ENCODE measurements around the gene ADK. TPM values are rescaled to one million over a fixed set of nuclear protein-coding genes. Genes with fewer than 3 reads are reported as not detected.

Gene ADK
- total RNA-seq, 2 donors from 2014 or later, result 14.4 to 24.3 TPM

- Histone ChIP-seq H3K27me3 (replicated peaks; ENCODE audit: insufficient read depth) (no peaks in the 10 kb centered on the region), H3K4me3 (no peak overlapping the region), H3K9me3 (no peaks in the 10 kb centered on the region), H3K4me1 (ENCODE audit: control insufficient read depth in 1 of 2, low read depth in 2 of 2) (no peaks in the 10 kb centered on the region), H3K27ac (no peak overlapping the region), H3K36me3 (no peaks in the 10 kb centered on the region)
- no peak for ATAC-seq (ENCODE audit: insufficient number of reproducible peaks, low FRiP score, low read depth)
- TF ChIP-seq CTCF (IDR thresholded peaks at IDR 0.05), result no peak
- no peak for DNase-seq (ENCODE audit: low spot score)
Observed at GRCh38 chr10:74650613-74651012, 499.6 kb downstream of the ADK start.

GRCh38 chr10:74651565-74651964, 500.5 kb downstream of the ADK start:
- no peak for TF ChIP-seq CTCF (IDR thresholded peaks at IDR 0.05)
- no peak overlapping the region for H3K27ac ChIP-seq
- H3K4me3 ChIP-seq, result no peak overlapping the region
- no peak for ATAC-seq (ENCODE audit: insufficient number of reproducible peaks, low FRiP score, low read depth)
- H3K27me3 ChIP-seq (replicated peaks; ENCODE audit: insufficient read depth), result no peaks in the 10 kb centered on the region
- H3K36me3 ChIP-seq, result no peaks in the 10 kb centered on the region
- H3K9me3 ChIP-seq, result no peaks in the 10 kb centered on the region
- no peaks in the 10 kb centered on the region for H3K4me1 ChIP-seq (ENCODE audit: control insufficient read depth in 1 of 2, low read depth in 2 of 2)
- no peak for DNase-seq (ENCODE audit: low spot score)

- no peaks in the 10 kb centered on the region for H3K36me3 ChIP-seq
- H3K27ac ChIP-seq, result no peak overlapping the region
- ATAC-seq (ENCODE audit: insufficient number of reproducible peaks, low FRiP score, low read depth), result no peak
- no peak for TF ChIP-seq CTCF (IDR thresholded peaks at IDR 0.05)
- no peak overlapping the region for H3K4me3 ChIP-seq
- no peaks in the 10 kb centered on the region for H3K9me3 ChIP-seq
- H3K4me1 ChIP-seq (ENCODE audit: control insufficient read depth in 1 of 2, low read depth in 2 of 2), result no peaks in the 10 kb centered on the region
- DNase-seq (ENCODE audit: low spot score), result no peak
- H3K27me3 ChIP-seq (replicated peaks; ENCODE audit: insufficient read depth), result no peaks in the 10 kb centered on the region
Observed at GRCh38 chr10:74652664-74653063, 501.6 kb downstream of the ADK start.

- ATAC-seq (ENCODE audit: insufficient number of reproducible peaks, low FRiP score, low read depth), result no peak
Observed at GRCh38 chr10:74658511-74658910, 507.5 kb downstream of the ADK start.

GRCh38 chr10:74662635-74663034, 511.6 kb downstream of the ADK start:
- ATAC-seq (ENCODE audit: insufficient number of reproducible peaks, low FRiP score, low read depth) (no peak), DNase-seq (ENCODE audit: low spot score) (no peak)
- no peak for TF ChIP-seq CTCF (IDR thresholded peaks at IDR 0.05)

More at GRCh38 chr10:74658511-74658910, 507.5 kb downstream of the ADK start:
- no peaks in the 10 kb centered on the region for H3K27me3 ChIP-seq (replicated peaks; ENCODE audit: insufficient read depth)
- TF ChIP-seq CTCF (IDR thresholded peaks at IDR 0.05), result no peak
- H3K4me3 ChIP-seq, result no peak overlapping the region
- H3K27ac ChIP-seq, result no peak overlapping the region
- no peaks in the 10 kb centered on the region for H3K9me3 ChIP-seq
- H3K36me3 ChIP-seq, result no peaks in the 10 kb centered on the region
- DNase-seq (ENCODE audit: low spot score), result no peak
- no peaks in the 10 kb centered on the region for H3K4me1 ChIP-seq (ENCODE audit: control insufficient read depth in 1 of 2, low read depth in 2 of 2)

More at GRCh38 chr10:74662635-74663034, 511.6 kb downstream of the ADK start:
- Histone ChIP-seq H3K27me3 (replicated peaks; ENCODE audit: insufficient read depth) (no peaks in the 10 kb centered on the region), H3K36me3 (no peaks in the 10 kb centered on the region), H3K27ac (no peak overlapping the region), H3K4me3 (no peak overlapping the region), H3K4me1 (ENCODE audit: control insufficient read depth in 1 of 2, low read depth in 2 of 2) (no peaks in the 10 kb centered on the region), H3K9me3 (no peaks in the 10 kb centered on the region)

Data from thoracic aorta (tissue), 2 donors.